ENCODE results near the gene TBC1D14.

The TBC1D14 gene

GRCh38 chr4:7050481-7051143 lies 141.0 kb downstream of the TBC1D14 start:
- H3K27ac ChIP-seq (ENCODE audit: low read depth, low read length) = no peak overlapping the region
- H3K4me2 ChIP-seq (ENCODE audit: low read depth, low read length, poor library complexity, severe bottlenecking) = no peak overlapping the region
- no peaks in the 10 kb centered on the region for H3F3A ChIP-seq (ENCODE audit: insufficient read depth)
- TF ChIP-seq EZH2phosphoT487 (conservative IDR thresholded peaks at IDR 0.05; ENCODE audit: low read length) (no peak), CTCF (IDR thresholded peaks at IDR 0.05; ENCODE audit: insufficient read depth, low read length, poor library complexity, severe bottlenecking) (no peak)
- H3K79me2 ChIP-seq (ENCODE audit: insufficient read depth, low read length) = peaks cover 37% of the 10 kb centered on the region
- no peaks in the 10 kb centered on the region for H4K20me1 ChIP-seq (ENCODE audit: low read depth, low read length)
- H3K9me2 ChIP-seq (replicated peaks; ENCODE audit: insufficient read depth, low read length) = no peaks in the 10 kb centered on the region
- H3K27me3 ChIP-seq (ENCODE audit: low read length) = no peaks in the 10 kb centered on the region
- no peak overlapping the region for H3K9ac ChIP-seq (ENCODE audit: low read length)
- no peak overlapping the region for H3K4me3 ChIP-seq (ENCODE audit: insufficient read depth, low read length, poor library complexity, severe bottlenecking)
- no peaks in the 10 kb centered on the region for H3K9me3 ChIP-seq (ENCODE audit: insufficient read depth, low read length)
- H2AFZ ChIP-seq (ENCODE audit: low read depth, low read length, severe bottlenecking) = no peak overlapping the region
- no peaks in the 10 kb centered on the region for H3K36me3 ChIP-seq (ENCODE audit: low read length)

- Histone ChIP-seq H3K9me2 (replicated peaks; ENCODE audit: insufficient read depth, low read length) (no peaks in the 10 kb centered on the region), H3K4me3 (ENCODE audit: insufficient read depth, low read length, poor library complexity, severe bottlenecking) (no peak overlapping the region), H3K4me2 (ENCODE audit: low read depth, low read length, poor library complexity, severe bottlenecking) (no peak overlapping the region), H2AFZ (ENCODE audit: low read depth, low read length, severe bottlenecking) (no peak overlapping the region), H3K27ac (ENCODE audit: low read depth, low read length) (no peak overlapping the region), H3K36me3 (ENCODE audit: low read length) (no peaks in the 10 kb centered on the region), H3F3A (ENCODE audit: insufficient read depth) (no peaks in the 10 kb centered on the region), H4K20me1 (ENCODE audit: low read depth, low read length) (no peaks in the 10 kb centered on the region), H3K27me3 (ENCODE audit: low read length) (no peaks in the 10 kb centered on the region), H3K9me3 (ENCODE audit: insufficient read depth, low read length) (no peaks in the 10 kb centered on the region), H3K9ac (ENCODE audit: low read length) (no peak overlapping the region), H3K79me2 (ENCODE audit: insufficient read depth, low read length) (peaks cover 32% of the 10 kb centered on the region)
- TF ChIP-seq CTCF (IDR thresholded peaks at IDR 0.05; ENCODE audit: insufficient read depth, low read length, poor library complexity, severe bottlenecking) = no peak
- TF ChIP-seq EZH2phosphoT487 (conservative IDR thresholded peaks at IDR 0.05; ENCODE audit: low read length) = no peak
Measured at GRCh38 chr4:7051144-7051495, 141.5 kb downstream of the TBC1D14 start.

- TF ChIP-seq EZH2phosphoT487 (conservative IDR thresholded peaks at IDR 0.05; ENCODE audit: low read length) (no peak), CTCF (IDR thresholded peaks at IDR 0.05; ENCODE audit: insufficient read depth, low read length, poor library complexity, severe bottlenecking) (no peak)
- Histone ChIP-seq H3F3A (ENCODE audit: insufficient read depth) (peaks cover 2% of the 10 kb centered on the region; the same call in 1 of the 2 replicates), H3K9me3 (ENCODE audit: insufficient read depth, low read length) (no peaks in the 10 kb centered on the region), H3K27me3 (ENCODE audit: low read length) (no peaks in the 10 kb centered on the region), H2AFZ (ENCODE audit: low read depth, low read length, severe bottlenecking) (no peak overlapping the region), H3K79me2 (ENCODE audit: insufficient read depth, low read length) (peaks cover 26% of the 10 kb centered on the region), H3K4me3 (ENCODE audit: insufficient read depth, low read length, poor library complexity, severe bottlenecking) (no peak overlapping the region), H4K20me1 (ENCODE audit: low read depth, low read length) (no peaks in the 10 kb centered on the region), H3K36me3 (ENCODE audit: low read length) (no peaks in the 10 kb centered on the region), H3K27ac (ENCODE audit: low read depth, low read length) (no peak overlapping the region), H3K9ac (ENCODE audit: low read length) (no peak overlapping the region), H3K9me2 (replicated peaks; ENCODE audit: insufficient read depth, low read length) (no peaks in the 10 kb centered on the region), H3K4me2 (ENCODE audit: low read depth, low read length, poor library complexity, severe bottlenecking) (no peak overlapping the region)
Measured at GRCh38 chr4:7051905-7052304, 142.3 kb downstream of the TBC1D14 start.

All from SU-DHL-6 (cell line).